GM18499 (cell line): ENCODE measurements around the gene GPR137.
"Not testable (repeated sequence)": the region's sequence is repeated elsewhere in the genome, so short reads cannot be mapped to it uniquely, and the experiment has no call there.

Experiments used
- ATAC-seq: cut with Tn5 transposase; IDR thresholded peaks from one replicate; pipeline ENCODE4 v1.9.1; 2021; ENCODE audit warnings: moderate number of reproducible peaks; ENCODE audit not compliant: insufficient read depth, unreplicated experiment

Gene GPR137, protein sequence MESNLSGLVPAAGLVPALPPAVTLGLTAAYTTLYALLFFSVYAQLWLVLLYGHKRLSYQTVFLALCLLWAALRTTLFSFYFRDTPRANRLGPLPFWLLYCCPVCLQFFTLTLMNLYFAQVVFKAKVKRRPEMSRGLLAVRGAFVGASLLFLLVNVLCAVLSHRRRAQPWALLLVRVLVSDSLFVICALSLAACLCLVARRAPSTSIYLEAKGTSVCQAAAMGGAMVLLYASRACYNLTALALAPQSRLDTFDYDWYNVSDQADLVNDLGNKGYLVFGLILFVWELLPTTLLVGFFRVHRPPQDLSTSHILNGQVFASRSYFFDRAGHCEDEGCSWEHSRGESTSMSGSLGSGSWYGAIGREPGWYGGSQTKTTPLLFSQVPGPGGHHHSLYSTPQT

DNA sequence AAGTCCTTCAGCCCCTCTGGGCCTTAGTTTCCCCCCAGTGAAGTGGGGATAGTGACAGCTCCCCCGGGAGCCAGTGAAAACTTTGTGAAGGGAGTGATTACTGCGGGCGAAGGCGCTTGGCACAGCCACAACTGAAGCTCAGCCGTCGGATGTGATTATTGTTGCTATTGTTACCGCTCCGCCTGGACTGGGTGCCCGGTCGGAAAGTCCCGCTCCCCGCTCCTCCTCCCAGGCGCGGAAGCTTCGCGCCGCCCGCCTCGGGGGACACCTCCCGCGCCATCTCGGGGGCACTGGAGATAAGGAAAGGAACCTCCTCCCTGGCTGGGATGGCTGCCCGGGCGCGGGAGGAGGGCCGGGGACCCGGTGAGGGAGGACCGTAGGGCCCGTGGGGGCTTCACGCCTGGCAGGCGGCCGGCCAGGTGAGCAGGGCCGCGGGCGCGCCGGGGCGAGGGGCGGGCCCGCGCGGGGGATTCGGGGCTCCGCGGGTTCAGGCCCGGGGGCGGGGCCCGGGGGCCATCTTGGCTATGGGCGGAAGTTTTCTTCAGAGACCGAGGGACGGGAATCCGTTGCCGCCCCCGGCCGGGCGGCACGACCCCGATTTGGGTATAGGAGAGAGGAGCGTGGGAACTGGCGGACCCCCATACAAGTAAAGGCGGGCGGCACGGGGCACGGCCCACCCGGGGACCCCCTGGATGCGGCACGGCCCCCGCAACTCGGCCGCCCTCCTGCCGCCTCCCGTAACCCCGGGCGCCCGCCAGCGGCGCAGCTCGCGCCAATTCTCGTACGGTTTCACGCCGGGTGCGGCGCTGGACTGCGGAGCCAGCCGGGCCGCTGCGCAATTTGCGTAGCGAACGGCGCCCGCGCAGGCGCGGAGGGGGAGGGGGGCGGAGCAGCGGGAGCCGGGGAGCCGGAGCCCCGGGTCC lies at the start of gene GPR137:
Gene GPR137 (plus strand): TSS at position 887 of the 923 bp plus-strand sequence. CDS start 677 bp downstream, outside the sequence.
- ATAC-seq, result peak; percentile 40

DNA sequence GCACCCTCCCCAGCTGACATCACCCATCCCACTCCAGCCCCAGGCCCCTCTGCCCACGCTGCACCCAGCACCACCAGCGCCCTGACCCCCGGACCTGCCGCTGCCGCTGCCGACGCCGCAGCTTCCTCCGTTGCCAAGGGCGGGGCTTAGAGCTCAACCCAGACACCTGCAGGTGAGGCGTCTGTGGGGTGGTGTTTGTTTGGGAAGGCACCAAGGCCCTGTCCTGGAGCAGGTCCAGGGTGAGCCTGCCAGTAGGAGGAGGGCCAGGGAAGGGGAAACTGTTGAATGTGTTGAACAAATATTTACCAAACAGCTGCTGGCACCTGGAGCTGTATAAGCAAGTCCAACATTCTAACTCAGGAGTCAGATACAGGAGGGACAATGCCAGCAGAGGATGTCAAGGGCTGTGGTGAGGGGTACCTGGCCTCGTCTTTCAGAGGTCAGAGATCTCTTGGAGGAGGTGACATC lies 48.1 kb upstream of the GPR137 start:
- ATAC-seq, result no peak

DNA sequence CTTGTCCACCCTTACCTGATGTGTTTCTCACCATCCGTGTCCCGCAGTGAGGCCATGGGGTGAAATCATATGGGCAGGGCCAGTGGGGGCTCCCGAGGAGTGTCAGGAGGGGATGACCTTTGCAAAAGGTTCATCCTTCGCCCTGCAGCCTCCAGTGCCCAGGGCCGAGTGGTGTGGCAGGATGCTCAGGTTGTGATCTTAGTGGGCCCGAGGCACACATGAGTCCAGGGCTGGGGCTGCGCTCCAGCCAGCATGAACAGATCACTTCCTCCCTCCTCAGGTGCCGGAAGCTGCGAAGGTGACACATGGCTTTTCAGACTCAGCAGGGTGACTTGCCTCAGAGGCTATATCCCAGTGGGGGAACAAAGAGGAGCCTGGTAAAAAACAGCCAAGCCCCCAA lies 47.6 kb upstream of the GPR137 start:
- no peak for ATAC-seq

DNA sequence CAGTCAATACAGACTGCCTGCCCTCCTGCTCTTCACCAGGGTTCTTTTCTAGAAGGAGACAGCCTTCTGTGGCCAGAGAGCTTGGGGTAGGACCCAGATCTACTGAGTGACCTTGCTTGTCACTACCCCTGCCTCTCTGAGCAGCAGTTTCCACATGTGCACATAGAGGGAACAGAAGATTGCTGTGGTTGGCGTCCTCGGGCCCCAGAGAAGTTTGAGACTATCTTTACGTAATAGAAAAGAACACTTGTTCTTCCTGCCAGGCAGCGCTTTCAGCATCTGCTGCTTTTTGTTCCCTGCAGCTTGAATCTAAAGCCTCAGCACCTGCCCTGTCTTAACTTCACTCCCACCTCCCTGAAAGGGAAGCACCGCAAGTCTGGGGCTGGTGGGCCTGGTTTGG lies 46.6 kb upstream of the GPR137 start:
- no peak for ATAC-seq

DNA sequence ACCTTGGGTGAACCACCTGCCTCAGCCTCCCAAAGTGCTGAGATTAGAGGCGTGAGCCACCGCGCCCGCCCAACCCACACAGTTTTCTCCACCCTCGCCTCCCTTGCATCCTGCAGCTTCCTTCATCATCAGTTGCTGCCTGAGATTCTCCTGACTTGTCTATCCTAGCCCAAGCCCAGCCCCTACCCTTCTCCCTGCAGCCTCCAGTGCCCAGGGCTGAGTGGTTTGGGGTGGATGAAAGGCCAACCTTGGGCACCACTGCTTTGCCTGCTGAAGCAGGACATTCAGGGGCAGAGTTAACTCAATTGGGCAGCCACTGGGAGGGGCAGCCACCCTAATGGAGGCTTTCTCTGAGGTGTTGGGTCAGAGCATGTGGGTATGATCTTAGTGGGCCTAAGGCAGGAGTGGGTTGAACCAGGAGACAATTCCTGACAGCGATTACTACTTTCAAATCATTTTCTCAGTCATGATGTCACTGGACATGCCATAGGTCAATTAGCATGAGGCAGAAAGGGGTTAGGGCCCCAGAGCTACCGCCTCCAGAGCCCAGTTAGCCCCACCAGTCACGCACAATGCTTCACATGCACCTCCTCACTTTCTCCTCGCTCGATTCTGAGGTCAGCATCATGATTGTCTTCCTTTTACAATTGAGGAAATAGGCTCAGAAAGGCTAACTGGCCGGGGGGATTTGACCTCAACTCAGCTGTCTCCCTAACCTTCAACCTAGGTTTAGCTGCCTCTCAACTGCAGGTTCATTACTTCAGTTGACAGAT lies 45.8 kb upstream of the GPR137 start:
- ATAC-seq, result no peak

DNA sequence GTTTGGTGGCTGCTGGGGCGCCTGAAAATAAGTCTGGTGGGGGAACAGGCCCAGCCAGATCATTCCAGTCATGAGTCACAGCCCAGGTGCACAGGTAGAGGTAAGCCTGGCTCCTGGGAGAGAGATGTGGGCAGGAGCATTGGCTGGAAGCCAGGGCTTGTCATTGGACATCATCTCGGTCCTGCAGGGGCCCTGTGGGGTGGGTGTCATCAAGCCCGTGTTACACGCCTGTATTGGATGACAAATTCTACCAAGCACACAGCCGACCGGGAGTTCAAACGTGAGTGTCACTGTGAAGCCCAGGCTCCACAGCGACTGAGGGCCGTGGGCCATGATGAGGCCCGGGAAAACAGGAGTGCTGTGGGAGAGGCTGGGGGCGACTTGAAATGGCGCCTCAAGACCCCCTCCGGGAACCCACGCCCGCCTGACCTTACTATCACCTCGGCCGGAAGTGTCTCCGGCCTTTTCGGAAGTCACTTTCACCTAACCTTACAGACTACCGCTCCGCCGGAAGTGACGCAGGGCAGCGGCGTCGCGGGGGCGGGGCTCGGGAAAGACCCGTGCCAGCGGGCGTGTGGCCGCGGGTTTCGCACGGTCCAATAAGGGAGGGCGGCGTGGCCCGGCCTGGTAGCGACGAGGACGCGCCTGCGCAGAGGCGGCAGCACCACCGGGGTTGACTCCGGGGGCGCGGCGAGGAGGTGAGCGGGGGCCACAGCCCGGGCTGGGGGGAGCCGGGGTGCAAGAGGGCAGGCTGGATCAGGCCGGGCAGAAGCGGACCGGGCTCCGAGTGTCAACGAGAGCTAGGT lies 45.0 kb upstream of the GPR137 start, which contains the start of gene FKBP2:
Gene FKBP2 (plus strand): TSS at position 661 of the 806 bp plus-strand sequence. CDS start 1,293 bp downstream, outside the sequence.
- ATAC-seq, result peak; percentile 34

DNA sequence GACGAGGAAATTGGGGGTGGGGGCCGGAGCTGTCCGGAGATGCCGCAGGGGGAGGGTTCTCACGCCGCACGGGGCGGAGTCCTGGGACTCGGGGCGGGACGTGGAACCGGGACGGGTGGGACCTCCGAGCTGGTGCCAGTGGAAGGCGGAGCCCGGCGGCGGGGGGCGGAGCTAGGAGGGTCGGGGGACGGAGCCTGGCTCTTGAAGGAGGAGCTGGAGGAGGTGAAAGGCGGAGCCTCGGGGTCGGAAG lies 44.5 kb upstream of the GPR137 start:
- ATAC-seq, result peak; percentile 39

DNA sequence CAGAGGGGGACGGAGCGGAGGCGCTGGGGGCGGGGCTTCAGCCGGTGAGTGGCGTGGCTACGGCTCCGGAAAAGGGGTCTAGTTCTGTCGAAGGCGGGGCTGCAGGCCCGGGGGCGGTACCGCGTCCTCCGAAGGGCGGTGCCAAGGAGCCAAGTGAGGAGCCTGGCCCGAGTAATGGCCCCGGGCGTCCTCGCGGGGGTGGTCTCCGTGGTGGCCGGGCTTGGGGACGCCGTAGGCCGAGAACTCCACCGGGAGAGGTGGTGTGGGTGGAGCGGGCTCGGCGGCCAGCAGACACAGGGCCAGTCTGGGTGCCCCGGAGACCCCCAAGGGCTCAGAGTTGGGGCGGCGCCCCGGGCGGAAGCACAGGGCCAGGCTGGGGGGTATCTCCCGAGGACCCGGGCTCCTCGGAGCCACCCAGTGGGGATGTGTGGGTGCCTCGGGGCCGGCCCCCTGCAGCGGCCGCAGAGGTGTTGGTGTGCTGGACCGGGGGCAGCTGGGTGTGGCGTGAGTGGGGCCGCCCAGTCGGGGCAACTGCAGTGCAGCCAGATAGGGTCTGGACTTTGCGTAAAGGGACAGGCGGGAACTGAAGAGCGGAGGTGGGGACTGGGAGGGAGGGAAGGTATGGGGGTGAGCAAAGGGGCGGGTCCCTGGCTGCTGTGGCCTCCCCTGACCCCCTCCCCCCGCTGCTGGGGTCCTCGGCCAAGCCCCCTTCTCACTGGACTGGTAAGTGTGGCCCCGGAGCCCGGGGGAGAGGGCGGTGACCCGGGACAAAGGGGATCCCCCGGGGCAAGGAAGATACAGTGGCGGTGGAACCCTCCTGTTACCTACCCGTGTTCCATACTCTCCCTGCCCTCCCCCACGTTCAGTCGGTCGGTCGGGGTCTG lies 43.9 kb upstream of the GPR137 start:
- ATAC-seq, result no peak

DNA sequence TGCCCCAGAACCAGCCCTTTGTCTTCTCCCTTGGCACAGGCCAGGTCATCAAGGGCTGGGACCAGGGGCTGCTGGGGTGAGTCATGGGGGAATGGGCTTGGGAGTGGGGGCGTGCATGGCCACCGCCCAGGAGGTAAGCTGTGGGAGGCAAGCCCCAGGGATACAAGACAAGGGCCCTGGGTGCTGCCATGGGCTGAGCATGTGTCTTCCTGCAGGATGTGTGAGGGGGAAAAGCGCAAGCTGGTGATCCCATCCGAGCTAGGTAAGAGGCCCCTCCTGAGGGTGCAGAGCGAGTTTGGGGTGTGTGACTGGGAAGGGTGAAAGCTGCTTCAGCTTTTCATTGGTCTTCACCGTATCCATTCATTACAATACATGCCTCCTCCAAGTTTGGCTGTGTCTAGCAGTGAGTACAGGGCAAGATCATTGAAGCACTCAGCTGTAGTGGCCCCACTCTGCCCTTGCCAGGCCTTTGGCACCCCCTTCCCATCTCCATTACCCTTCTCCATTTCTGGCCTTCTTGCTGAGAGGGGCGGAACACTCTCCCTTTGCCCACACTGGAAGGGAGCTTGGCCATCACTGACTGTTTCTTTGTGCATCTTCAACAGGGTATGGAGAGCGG lies 42.3 kb upstream of the GPR137 start:
- ATAC-seq, result no peak

DNA sequence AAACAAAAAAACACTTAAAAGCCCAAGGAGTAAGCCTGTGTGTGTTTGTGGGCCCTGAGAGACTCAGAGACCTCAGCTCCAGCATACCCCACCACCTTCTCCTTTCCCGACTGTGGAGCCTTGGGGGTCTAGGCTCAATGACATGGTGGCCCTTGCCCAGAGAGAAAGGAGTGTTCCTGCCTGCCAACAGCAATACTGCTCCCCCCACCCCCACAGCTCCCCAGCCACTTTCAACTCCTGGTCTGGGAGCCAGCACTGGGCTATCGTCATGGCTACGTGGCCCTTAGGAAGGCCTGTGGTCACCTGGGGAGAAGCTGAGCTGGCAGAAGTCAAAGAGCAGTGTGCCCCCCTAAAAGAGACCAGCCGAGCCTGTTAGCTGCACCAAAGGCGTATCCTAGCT lies 41.5 kb upstream of the GPR137 start:
- no peak for ATAC-seq

DNA sequence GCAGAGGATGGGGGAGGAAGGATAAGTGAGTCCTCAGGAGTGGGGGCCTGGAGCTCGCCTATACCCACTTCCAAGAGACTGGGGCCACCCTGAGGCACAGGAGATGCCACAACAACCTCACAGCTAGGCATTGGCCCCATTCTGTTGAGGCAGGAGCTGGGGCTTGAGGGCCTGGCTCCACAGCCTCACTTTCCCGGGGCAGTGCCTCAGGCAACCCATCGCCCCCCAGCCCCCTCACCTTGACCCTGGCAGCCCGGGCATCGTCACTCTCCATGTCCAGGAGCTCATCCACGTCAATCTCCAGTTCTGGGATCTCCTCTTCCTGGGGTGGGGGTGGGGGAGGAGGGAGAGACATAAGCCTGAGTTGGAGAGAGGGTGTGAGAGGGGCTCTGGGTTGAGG lies 40.7 kb upstream of the GPR137 start:
- no peak for ATAC-seq

DNA sequence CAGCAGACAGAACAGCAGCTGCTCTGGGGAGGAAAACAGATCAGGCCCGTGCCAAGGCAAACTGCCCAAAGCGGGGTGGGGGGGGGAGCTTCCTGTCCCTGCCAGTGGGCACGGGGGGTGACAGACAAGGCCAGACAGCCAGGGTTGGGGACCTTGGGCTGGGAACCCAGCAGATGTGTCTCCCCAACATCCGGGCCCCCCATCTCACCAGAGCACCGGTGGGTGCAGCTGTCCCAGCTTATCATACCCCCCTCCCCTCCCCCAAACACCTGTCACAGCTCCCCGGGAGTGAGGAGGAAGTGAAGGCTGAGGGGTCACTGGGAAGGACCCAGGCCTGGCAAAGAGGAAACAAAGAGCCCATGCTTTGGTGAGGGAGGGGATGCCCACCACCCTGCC lies 40.2 kb upstream of the GPR137 start:
- no peak for ATAC-seq

DNA sequence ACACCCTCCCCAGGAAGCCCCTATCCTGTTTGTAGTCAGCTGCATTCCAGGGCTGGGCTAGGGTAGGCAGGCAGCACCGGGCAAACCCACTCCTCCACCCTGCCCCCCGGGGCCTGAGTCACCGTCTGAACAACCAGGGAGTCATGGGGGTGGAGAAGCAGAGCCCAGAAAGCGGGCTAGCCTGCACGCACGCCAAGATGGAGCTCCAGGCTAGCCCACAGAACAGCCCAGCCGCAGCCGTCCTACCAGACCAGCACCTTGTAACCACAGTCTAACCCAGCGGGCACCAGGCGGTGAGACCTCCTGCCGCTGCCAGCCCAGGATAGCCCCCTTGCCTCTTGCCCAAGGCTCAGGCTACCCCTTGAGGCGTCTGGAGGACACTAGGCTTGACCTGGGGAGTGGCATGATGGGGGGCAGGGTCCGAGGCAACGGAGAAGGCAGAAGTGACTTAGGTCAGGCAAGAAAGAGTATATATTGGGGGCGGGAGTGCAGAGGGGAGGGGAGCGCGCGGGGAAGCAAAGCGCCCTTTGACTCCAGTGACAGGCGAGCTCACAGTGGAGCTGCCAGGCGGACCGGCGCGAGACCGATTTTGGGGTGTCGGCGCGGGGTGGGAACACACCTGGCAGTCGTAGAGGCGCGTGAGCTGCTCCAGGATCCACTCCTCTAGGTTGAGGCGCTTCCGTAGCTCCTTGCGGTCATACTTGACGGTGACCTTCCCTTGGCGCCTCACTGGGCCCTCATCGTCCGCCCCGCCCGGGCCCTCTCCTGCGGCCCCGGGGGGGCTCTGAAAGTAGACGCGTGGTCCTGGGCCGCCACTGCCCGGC lies 39.6 kb upstream of the GPR137 start:
- ATAC-seq, result no peak

DNA sequence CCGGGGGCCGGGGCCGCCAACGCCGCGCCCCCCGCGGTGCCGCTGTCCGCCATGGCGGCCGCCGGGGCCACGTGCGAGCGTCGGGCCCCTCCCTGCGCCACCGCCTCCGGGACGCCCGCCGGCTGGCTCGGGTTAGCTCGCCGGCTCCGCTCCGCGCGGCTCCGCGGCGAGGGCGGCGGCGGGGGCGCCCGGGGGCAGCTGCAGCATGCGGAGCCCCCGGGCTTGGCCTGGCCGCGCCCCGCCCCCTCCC lies 39.1 kb upstream of the GPR137 start:
- ATAC-seq, result not testable (repeated sequence)

DNA sequence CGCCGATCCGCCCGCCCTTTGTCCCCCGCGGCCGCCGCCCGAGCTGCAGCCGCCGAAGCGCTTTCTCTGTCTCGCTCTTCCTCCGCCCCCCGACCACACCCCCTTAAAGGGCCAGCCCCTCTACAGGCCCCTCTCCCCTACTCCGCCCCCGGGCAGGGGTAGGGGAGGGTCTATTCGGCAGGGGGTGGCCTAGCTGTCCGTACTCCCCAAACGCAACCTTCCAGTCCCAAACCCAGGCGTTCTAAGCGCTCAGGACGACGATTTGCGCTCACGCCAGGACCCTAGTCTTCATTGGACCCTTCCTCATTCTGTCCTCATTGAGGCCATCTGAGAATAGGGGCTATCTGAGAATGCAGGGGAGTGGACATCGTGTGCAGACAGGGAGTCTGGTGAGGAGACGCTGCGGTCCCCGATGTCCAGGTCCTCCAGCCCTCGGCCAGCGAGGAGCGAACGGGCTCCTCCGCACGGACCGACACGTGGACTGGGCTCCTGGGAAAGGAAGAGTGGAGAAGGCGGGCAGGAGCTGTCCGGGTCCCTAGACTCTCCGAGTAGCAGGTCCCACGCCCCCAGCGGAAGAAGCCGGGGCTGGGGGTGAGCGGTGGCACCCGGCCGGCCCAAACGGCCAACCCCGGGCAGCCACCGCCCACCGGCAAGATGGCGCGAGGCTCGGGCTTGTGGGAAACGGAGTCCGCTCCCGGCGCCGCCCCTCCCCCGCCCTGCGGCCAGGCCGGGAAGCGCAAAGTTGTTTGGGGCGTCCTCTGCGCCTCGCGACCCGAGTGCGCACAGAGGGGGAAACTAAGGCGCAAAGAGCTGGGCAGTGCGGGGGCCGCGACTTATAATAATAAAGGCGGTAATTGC lies 38.5 kb upstream of the GPR137 start, which contains the start of gene PPP1R14B:
Gene PPP1R14B (minus strand): TSS at position 73 of the 858 bp plus-strand sequence. CDS start 270 bp downstream, outside the sequence.
- ATAC-seq, result no peak

DNA sequence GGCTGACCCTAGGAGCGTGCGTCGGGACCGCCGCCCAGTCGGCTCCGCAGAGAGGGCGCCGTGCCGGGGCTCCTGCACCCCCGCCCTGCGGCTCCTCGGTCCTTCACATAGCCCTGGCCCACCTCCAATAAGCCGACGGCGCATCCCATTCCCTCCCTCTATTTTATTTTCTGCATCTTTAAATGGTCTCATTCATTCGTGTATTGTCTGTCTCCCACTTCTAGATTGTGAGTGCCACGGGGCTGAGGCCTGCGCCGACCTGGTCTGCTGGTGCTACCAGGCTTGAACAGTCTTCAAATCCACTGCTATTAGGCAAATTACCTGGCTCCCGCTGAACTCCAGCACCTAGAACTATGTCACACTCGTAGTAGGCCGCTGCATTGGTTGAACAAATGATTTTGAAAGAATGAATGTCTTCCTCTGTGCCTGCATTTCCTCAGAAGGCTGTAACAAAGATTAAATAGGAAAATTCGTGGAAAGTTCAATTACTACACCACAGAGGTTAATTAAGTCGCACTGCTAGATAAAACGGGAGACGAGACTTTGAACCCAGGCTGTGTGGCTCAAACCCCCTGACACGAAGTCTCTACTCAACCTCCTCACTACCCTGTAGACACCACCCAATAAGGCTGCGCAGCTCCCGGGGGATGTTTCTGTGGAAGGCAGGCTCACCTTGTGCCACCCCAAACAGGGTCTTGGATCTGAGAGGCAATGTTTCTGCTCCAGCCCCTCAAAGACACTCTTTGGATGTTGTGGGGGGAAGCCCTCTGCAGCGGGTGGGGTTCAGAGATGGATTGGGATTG lies 37.7 kb upstream of the GPR137 start:
- no peak for ATAC-seq
